Type B pancreatic cell (in vitro differentiated cells): ENCODE results near the gene PRKAA2. TPM values are rescaled to one million over a fixed set of nuclear protein-coding genes. Genes with fewer than 3 reads are reported as not detected.

Experiments
- DNase-seq: peaks from one replicate; pipeline ENCODE4 v3.0.0; 2021; ENCODE audit warnings: mixed read lengths; ENCODE audit not compliant: unreplicated experiment; ENCODE audit errors: extremely low spot score
- H3K27ac Mint-ChIP-seq: 2 replicates; pipeline ENCODE4 v1.8.0; 2021; ENCODE audit warnings: mild to moderate bottlenecking, mixed read lengths
- H3K27me3 Mint-ChIP-seq: 2 replicates; pipeline ENCODE4 v1.8.0; 2021; ENCODE audit warnings: mixed read lengths
- H3K36me3 Mint-ChIP-seq: 2 replicates; pipeline ENCODE4 v1.8.0; 2021; ENCODE audit warnings: mixed read lengths
- H3K4me1 Mint-ChIP-seq: one replicate; pipeline ENCODE4 v1.8.0; 2021; ENCODE audit warnings: mixed read lengths; ENCODE audit not compliant: unreplicated experiment
- H3K4me3 Mint-ChIP-seq: 2 replicates; pipeline ENCODE4 v1.8.0; 2021; ENCODE audit warnings: mild to moderate bottlenecking, mixed read lengths
- H3K9me3 Mint-ChIP-seq: 2 replicates; pipeline ENCODE4 v1.8.0; 2021; ENCODE audit warnings: mixed read lengths
- total RNA-seq: library from RNA; stranded (reverse); gene quantifications from 2 replicates; pipeline ENCODE4 v1.2.1, GENCODE V29; 2021; ENCODE audit warnings: low replicate concordance
- TF ChIP-seq, protein P1 (sequence below): fragments of 200-600 bp; sonication (generic); conservative IDR thresholded peaks from 2 replicates; pipeline ENCODE4 v1.5.0; 2021; ENCODE audit warnings: antibody characterized with exemption, mild to moderate bottlenecking

The PRKAA2 gene
- total RNA-seq, 1 donor from 2014 or later: 6.4 TPM

DNA sequence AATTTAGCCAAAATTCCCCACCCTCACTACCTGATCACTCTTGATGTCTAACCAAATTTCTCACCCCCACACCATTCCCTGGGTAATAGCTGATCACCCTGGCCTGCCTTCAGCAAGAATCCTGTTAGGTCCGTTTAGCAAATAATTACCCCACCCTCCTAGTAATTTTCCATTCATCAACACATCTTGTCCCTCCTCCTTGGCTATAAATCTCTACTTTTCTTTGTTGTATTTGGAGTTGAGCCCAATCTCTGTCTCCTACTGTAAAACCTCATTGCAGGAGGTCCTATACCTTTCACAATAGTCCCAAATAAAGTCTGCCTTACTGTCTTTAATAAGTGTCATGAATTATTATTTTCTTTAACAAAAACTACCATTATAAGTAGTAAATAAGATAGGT, 6.9 kb upstream of the PRKAA2 start:
- TF ChIP-seq, protein P1, sequence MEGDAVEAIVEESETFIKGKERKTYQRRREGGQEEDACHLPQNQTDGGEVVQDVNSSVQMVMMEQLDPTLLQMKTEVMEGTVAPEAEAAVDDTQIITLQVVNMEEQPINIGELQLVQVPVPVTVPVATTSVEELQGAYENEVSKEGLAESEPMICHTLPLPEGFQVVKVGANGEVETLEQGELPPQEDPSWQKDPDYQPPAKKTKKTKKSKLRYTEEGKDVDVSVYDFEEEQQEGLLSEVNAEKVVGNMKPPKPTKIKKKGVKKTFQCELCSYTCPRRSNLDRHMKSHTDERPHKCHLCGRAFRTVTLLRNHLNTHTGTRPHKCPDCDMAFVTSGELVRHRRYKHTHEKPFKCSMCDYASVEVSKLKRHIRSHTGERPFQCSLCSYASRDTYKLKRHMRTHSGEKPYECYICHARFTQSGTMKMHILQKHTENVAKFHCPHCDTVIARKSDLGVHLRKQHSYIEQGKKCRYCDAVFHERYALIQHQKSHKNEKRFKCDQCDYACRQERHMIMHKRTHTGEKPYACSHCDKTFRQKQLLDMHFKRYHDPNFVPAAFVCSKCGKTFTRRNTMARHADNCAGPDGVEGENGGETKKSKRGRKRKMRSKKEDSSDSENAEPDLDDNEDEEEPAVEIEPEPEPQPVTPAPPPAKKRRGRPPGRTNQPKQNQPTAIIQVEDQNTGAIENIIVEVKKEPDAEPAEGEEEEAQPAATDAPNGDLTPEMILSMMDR: no peak
- no peak for DNase-seq
- Mint-ChIP-seq H3K27me3 (peaks cover 7% of the 10 kb centered on the region), H3K4me3 (peak overlapping the region; percentile 3), H3K27ac (peak overlapping the region; percentile 60), H3K36me3 (no peaks in the 10 kb centered on the region), H3K9me3 (no peaks in the 10 kb centered on the region), H3K4me1 (peaks cover 5% of the 10 kb centered on the region)

DNA sequence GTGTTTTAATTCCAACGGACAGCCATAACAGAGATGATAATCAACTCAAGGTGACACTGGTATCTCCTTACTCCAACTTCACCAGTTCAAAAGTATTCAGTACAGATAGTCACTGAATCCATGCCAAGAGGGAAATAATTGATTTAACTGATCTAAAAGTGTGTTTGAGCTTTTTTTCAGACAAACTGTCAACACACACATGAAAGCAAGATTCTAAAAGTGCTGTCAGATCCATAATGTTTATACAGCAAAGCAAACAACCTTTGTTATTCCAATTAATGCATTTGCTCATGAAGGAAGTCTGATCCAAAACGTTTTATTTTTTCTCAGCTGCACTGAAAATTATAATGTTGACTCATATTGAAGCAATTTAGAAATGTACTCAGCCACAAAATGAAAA, 5.9 kb upstream of the PRKAA2 start:
- TF ChIP-seq, protein P1: no peak
- H3K9me3 Mint-ChIP-seq: no peaks in the 10 kb centered on the region
- no peak overlapping the region for H3K27ac Mint-ChIP-seq
- no peak overlapping the region for H3K4me3 Mint-ChIP-seq
- H3K4me1 Mint-ChIP-seq: peaks cover 10% of the 10 kb centered on the region
- H3K27me3 Mint-ChIP-seq: peaks cover 8% of the 10 kb centered on the region
- DNase-seq: no peak
- H3K36me3 Mint-ChIP-seq: no peaks in the 10 kb centered on the region

DNA sequence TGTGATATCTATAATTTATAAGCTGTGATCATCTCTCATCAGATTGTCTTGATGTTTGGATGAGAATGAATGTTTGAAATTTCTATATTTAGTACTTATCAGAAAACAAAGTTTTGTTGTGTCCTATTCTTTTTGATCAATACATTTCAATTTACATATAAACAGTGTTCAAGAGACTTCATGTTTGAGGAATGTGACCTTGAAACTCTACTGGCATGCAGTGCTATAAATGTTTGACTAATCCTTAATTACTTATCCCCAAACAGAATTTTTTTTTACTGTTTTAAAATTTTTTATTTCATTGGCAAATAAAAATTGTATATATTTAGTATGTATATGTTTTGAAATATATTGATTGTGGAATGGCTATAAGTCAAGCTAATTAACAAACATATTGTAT, 1.5 kb upstream of the PRKAA2 start:
- peak overlapping the region; percentile 92 for H3K4me3 Mint-ChIP-seq

DNA sequence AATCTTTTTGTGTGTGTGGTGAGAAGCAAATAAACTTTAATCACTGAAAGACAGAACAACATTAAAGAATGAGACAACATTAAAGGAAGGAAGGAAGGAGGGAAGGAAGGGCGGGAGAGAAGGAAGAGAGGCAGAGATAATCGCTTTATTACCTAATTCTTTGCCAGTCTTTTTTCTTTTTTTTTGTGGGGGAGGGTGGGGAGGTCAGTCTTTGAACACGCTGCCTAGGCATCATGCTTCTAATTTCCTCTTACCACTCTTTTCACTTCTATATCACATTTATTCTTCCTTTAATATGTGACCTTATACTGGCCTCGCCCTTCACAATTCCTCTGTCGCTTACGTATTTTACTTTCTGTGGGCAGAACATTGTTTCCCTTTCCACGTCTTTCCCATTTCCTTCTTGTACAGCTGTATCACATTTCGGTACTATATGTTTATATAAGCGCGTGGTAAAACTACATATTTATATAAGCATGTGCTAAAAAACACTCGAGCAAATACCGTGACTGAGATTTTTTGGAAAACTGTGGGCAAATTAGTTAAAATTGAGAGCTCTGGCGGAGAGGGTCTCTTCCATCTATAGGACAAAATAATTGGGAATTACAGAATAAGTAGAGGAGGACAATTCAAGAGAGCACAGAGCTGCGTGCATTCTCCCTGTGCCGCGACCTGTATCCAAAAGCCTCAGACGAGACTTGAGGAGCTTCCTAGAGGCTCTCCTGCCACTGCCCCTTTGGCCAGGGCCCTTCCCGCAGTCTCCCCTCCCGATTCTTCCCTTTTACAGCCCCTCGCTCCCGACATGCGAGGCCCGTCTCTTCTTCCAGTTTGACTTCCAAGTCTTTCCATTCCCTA, 823 bp upstream of the PRKAA2 start:
- peak overlapping the region; percentile 92 for H3K4me3 Mint-ChIP-seq
- no peaks in the 10 kb centered on the region for H3K9me3 Mint-ChIP-seq
- TF ChIP-seq, protein P1: no peak
- H3K27ac Mint-ChIP-seq: peak overlapping the region; percentile 55
- H3K36me3 Mint-ChIP-seq: peaks cover 4% of the 10 kb centered on the region
- DNase-seq: no peak
- peaks cover 17% of the 10 kb centered on the region for H3K4me1 Mint-ChIP-seq
- H3K27me3 Mint-ChIP-seq: peaks cover 14% of the 10 kb centered on the region

More for the DNA sequence above, 1.5 kb upstream of the PRKAA2 start:
- Mint-ChIP-seq H3K27ac (peak overlapping the region; percentile 55), H3K27me3 (peaks cover 14% of the 10 kb centered on the region), H3K4me1 (peaks cover 20% of the 10 kb centered on the region), H3K9me3 (no peaks in the 10 kb centered on the region), H3K36me3 (peaks cover 4% of the 10 kb centered on the region)
- DNase-seq: no peak
- TF ChIP-seq, protein P1: no peak

DNA sequence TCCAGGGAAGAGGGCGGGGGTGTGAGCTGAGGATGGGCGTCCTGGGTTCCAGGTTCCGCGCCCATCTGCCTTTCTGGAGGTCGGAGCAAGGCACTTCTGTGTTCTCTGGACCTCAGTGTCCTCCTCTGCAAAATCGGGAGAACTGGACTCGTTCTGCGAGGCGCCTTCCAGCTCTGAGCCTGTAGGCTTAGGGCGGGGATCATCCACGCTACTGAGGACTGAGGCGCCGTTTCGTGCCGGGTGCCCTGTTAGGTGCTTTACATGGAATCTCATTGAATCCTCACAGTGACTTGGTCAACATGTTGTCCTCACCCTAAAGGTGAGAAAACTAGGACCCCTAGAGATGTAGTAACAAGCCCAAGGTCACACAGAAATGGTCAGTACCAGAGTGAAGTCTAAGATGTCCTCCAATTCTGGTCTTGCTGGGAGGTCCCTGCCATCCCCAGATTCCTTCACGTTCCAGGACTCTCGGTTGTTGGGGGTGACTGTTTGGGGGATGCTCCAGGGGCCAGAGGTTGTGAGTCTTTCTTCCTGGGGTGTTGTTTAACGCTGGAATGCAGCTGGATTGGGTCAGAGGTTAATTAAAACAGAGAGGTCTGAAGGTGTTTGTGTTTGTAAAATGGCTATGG, 677 bp downstream of the PRKAA2 start:
- peak overlapping the region; percentile 88 for H3K4me3 Mint-ChIP-seq
- DNase-seq: no peak
- H3K36me3 Mint-ChIP-seq: peaks cover 4% of the 10 kb centered on the region
- H3K9me3 Mint-ChIP-seq: no peaks in the 10 kb centered on the region
- H3K27ac Mint-ChIP-seq: peak overlapping the region; percentile 80
- H3K4me1 Mint-ChIP-seq: peaks cover 15% of the 10 kb centered on the region
- peaks cover 14% of the 10 kb centered on the region for H3K27me3 Mint-ChIP-seq
- TF ChIP-seq, protein P1: no peak
